Thyroid gland (tissue), 4 donors: Measurements from ENCODE around the gene CA14. TPM values are rescaled to one million over a fixed set of nuclear protein-coding genes. Genes with fewer than 3 reads are reported as not detected.
"Not testable (repeated sequence)": the region's sequence is repeated elsewhere in the genome, so short reads cannot be mapped to it uniquely, and the experiment has no call there.

Source experiments
- DNase-seq, 2 donors: peaks; one replicate each; pipeline ENCODE4 v3.0.0-alpha.2; 2019
- H3K27ac ChIP-seq, 3 donors: fragments of 200-600 bp; sonication (generic); 1 replicate in 2 of 3; 2 replicates in 1 of 3; pipeline ENCODE4 v1.5.1; 2016 to 2019; ENCODE audit warnings: mild to moderate bottlenecking in 1 of 3, moderate library complexity in 1 of 3
- H3K27me3 ChIP-seq: fragments of 200-600 bp; sonication (generic); one replicate; pipeline ENCODE4 v1.5.1; 2019
- H3K36me3 ChIP-seq, 2 donors: fragments of 200-600 bp; sonication (generic); one replicate each; pipeline ENCODE4 v1.5.1; 2016 to 2019
- H3K4me1 ChIP-seq, 2 donors: fragments of 200-600 bp; sonication (generic); one replicate each; pipeline ENCODE4 v1.5.1; 2017 to 2019
- H3K4me3 ChIP-seq, 3 donors: fragments of 200-600 bp; sonication (generic); replicated peaks in 1 of 3; 1 replicate in 2 of 3; 2 replicates in 1 of 3; pipeline ENCODE4 v1.5.1; 2016; ENCODE audit warnings: mild to moderate bottlenecking in 1 of 3
- H3K9me3 ChIP-seq: fragments of 200-600 bp; sonication (generic); one replicate; pipeline ENCODE4 v1.5.1; 2017
- CTCF ChIP-seq, 6 experiments: fragments of 200-600 bp in 3 of 6; fragments of 450-650 bp in 3 of 6; sonication (generic) in 3 of 6; IDR thresholded peaks; one replicate each; pipeline ENCODE4 v1.5.1; 2016 to 2019; ENCODE audit warnings: antibody characterized with exemption in 6 of 6, mild to moderate bottlenecking in 2 of 6, inconsistent platforms in 1 of 6, moderate library complexity in 1 of 6
- POLR2A ChIP-seq, 2 donors: fragments of 450-650 bp; IDR thresholded peaks; one replicate each; pipeline ENCODE4 v1.6.1; 2017; ENCODE audit warnings: antibody characterized with exemption in 2 of 2, mild to moderate bottlenecking in 2 of 2, moderate library complexity in 1 of 2
- WGBS, 2 donors: methylation state at CpG; one replicate each; pipeline ENCODE4 v1.1.5; 2017; 5-methylcytosine and 5-hydroxymethylcytosine counted together
- intact Hi-C: fragments of 100-400 bp; cut with DNase I; formaldehyde crosslinking; loops from one replicate; pipeline ENCODE4 v1.15.1; 2023
- total RNA-seq, 4 donors: library from RNA; depleted of rRNA; stranded (reverse); fragments of >200 nt; gene quantifications; one replicate each; pipeline ENCODE4 v1.2.3, GENCODE V29; 2016

Gene CA14
- under 1 TPM in 2 of 4 donors, not detected in 2; 0.22 to 0.27 TPM for total RNA-seq

DNA sequence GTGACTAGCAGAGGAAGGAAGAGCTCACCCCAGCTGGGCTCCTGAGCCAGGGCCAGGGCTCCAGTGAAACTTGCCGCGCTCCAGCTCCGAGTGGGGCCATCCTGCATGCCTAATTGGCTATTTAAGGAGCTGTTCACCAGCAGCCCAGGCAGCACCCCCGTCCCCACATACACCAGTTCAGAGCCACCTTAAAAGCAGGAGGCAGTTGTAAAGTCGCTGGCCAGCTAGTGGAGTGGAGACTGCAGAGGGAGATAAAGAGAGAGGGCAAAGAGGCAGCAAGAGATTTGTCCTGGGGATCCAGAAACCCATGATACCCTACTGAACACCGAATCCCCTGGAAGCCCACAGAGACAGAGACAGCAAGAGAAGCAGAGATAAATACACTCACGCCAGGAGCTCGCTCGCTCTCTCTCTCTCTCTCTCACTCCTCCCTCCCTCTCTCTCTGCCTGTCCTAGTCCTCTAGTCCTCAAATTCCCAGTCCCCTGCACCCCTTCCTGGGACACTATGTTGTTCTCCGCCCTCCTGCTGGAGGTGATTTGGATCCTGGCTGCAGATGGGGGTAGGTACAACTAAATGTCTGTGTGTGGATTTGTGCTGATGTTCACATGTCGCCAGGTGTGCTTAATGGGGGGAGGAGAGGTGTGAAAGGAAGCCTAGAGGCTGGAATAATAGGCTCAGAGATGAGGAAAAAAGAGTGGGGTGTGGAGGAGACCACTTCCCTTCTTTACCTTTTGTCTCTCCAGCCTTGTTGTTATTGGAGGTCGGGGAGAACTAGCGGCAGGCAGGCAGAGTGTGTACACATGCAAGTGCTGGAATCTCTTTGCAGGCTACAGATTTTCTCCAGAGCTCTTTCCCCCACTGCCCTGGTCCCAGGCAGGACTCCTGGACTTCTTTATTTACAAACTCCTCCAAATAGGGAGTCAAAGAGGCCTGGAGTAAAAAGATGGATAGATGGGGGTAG, at the start of gene CA14:
TSS of gene CA14 (plus strand) at position 151 of the 962 bp plus-strand sequence. CDS start at position 506, 355 bp downstream.
- TF ChIP-seq CTCF (IDR thresholded peaks at IDR 0.05) (no peak), POLR2A (IDR thresholded peaks at IDR 0.05) (no peak)
- no peaks in the 10 kb centered on the region for H3K9me3 ChIP-seq
- peak; percentile 71 to 80 for DNase-seq
- H3K36me3 ChIP-seq = no peaks in the 10 kb centered on the region
- H3K4me3 ChIP-seq = no peak within 1 kb of the TSS
- intact Hi-C loops = loop anchor here (2.0 kb wide), 1 partner anchor 21 kb away; no protein-coding TSS in a partner anchor
- no peak within 1 kb of the TSS for H3K27ac ChIP-seq
- peaks cover 18 to 34% of the 10 kb centered on the region in 2 donors for H3K4me1 ChIP-seq
- H3K27me3 ChIP-seq = no peaks in the 10 kb centered on the region
- WGBS, 2 donors = 36 to 37% methylated on average over 13 of the region's 13 CpGs

DNA sequence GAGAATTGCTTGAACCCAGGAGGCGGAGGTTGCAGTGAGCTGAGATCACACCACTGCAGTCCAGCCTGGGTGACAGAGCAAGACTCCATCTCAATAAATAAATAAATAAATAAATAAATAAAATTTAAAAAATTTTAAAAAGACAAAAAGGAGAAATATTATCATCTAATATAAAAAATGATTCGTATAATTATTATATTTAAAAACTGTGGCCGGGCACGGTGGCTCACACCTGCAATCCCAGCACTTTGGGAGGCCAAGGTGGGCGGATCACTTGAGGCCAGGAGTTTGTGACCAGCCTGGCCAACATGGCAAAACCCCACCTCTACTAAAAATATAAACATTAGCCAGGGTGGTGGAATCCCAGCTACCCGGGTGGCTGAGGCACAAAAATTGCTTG, 49.1 kb upstream of the CA14 start:
- H3K9me3 ChIP-seq, DNase-seq, H3K4me3 ChIP-seq, intact Hi-C loops, H3K27ac ChIP-seq, H3K27me3 ChIP-seq, H3K4me1 ChIP-seq, H3K36me3 ChIP-seq: not testable (repeated sequence)
- WGBS, 2 donors = 82 to 89% methylated on average over 6 of the region's 6 CpGs

- WGBS, 2 donors = 92 to 97% methylated on average over 4 of the region's 4 CpGs
- H3K36me3 ChIP-seq = no peaks in the 10 kb centered on the region
- H3K4me3 ChIP-seq = no peak overlapping the region
- no peak for DNase-seq
- H3K4me1 ChIP-seq = peaks cover 5% of the 10 kb centered on the region in 2 donors
- no peak overlapping the region for H3K27ac ChIP-seq
- H3K9me3 ChIP-seq = no peaks in the 10 kb centered on the region
- no peaks in the 10 kb centered on the region for H3K27me3 ChIP-seq
- no peak for TF ChIP-seq POLR2A (IDR thresholded peaks at IDR 0.05)
- no peak for TF ChIP-seq CTCF (IDR thresholded peaks at IDR 0.05)
- intact Hi-C loops = no loop called here
Observed at GRCh38 chr1:150210091-150210490, 47.5 kb upstream of the CA14 start.

DNA sequence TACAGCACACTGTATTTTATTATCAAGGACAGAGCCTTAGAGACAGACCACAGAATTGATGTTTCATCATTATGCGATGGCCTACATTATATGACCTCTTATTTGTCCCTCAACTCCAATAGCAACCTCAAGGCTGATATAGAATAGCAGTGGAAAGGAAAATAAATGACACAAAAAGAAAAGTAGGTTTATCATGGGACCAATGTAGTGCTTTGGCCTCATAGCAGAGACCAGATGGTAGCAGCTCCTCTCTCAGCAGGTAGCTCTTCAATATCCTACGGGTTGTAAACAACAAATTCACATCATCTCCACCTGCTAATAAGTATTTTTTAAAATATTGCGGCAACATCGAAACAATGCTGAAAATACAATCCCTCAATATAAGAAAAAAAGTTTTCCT, 46.9 kb upstream of the CA14 start:
- WGBS, 2 donors = 92 to 93% methylated on average over 4 of the region's 4 CpGs
- no peak overlapping the region for H3K4me3 ChIP-seq
- intact Hi-C loops = no loop called here
- no peak for DNase-seq
- no peak for TF ChIP-seq POLR2A (IDR thresholded peaks at IDR 0.05)
- TF ChIP-seq CTCF (IDR thresholded peaks at IDR 0.05) = no peak
- peaks cover 5% of the 10 kb centered on the region in 2 donors for H3K4me1 ChIP-seq
- no peaks in the 10 kb centered on the region for H3K36me3 ChIP-seq
- no peak overlapping the region for H3K27ac ChIP-seq
- H3K27me3 ChIP-seq = no peaks in the 10 kb centered on the region
- H3K9me3 ChIP-seq = no peaks in the 10 kb centered on the region

- 95 to 97% methylated on average over 9 of the region's 9 CpGs for WGBS, 2 donors
- intact Hi-C loops = no loop called here
- Histone ChIP-seq H3K4me1 (peaks cover 5% of the 10 kb centered on the region in 2 donors), H3K9me3 (no peaks in the 10 kb centered on the region), H3K27ac (no peak overlapping the region), H3K27me3 (no peaks in the 10 kb centered on the region), H3K4me3 (no peak overlapping the region), H3K36me3 (no peaks in the 10 kb centered on the region)
- TF ChIP-seq CTCF (IDR thresholded peaks at IDR 0.05) (no peak), POLR2A (IDR thresholded peaks at IDR 0.05) (no peak)
- DNase-seq = no peak
Observed at GRCh38 chr1:150212070-150212469, 45.5 kb upstream of the CA14 start.
